Heart left ventricle (tissue), 16 donors: Measurements from ENCODE around the gene SGSM1. TPM values are rescaled to one million over a fixed set of nuclear protein-coding genes. Genes with fewer than 3 reads are reported as not detected.

ENCODE experiments used
- ATAC-seq, 4 donors: fragments of 200-7000 bp; cut with Tn5 transposase; one replicate each; pipeline ENCODE4 v1.9.1; 2020 to 2022; ENCODE audit warnings: moderate library complexity in 4 of 4, mild to moderate bottlenecking in 3 of 4, moderate number of reproducible peaks in 1 of 4
- DNase-seq, 5 donors: peaks; one replicate each; pipeline ENCODE4 v3.0.0-alpha.2; 2020
- H3K27ac ChIP-seq, 12 donors: fragments of 200-600 bp; sonication (generic) in 4 of 12; one replicate each; pipeline versions ENCODE4 v1.5.0 to v1.8.0; 2016 to 2022; ENCODE audit warnings: mild to moderate bottlenecking in 2 of 12
- H3K27me3 ChIP-seq, 9 donors: fragments of 200-600 bp; sonication (generic) in 2 of 9; one replicate each; pipeline versions ENCODE4 v1.5.1 to v1.8.0; 2016 to 2022; ENCODE audit warnings: mild to moderate bottlenecking in 3 of 9
- H3K36me3 ChIP-seq, 9 donors: fragments of 200-600 bp; sonication (generic) in 2 of 9; one replicate each; pipeline versions ENCODE4 v1.5.0 to v1.8.0; 2018 to 2022; ENCODE audit warnings: mild to moderate bottlenecking in 2 of 9
- H3K4me1 ChIP-seq, 12 donors: fragments of 200-600 bp; sonication (generic) in 4 of 12; one replicate each; pipeline versions ENCODE4 v1.5.0 to v1.8.0; 2016 to 2022; ENCODE audit warnings: mild to moderate bottlenecking in 3 of 12
- H3K4me3 ChIP-seq, 12 donors: fragments of 200-600 bp; sonication (generic) in 4 of 12; one replicate each; pipeline versions ENCODE4 v1.5.0 to v1.8.0; 2017 to 2022; ENCODE audit warnings: mild to moderate bottlenecking in 9 of 12, moderate library complexity in 4 of 12
- H3K9me3 ChIP-seq, 12 donors: fragments of 200-600 bp; sonication (generic) in 4 of 12; one replicate each; pipeline versions ENCODE4 v1.5.0 to v1.8.0; 2016 to 2022; ENCODE audit warnings: mild to moderate bottlenecking in 1 of 12
- POLR2A ChIP-seq, 2 donors: fragments of 450-650 bp; IDR thresholded peaks; one replicate each; pipeline ENCODE4 v1.6.1; 2017; ENCODE audit warnings: antibody characterized with exemption in 2 of 2, mild to moderate bottlenecking in 2 of 2, moderate library complexity in 2 of 2
- WGBS, 4 donors: extraction: QIAGEN DNeasy Blood & Tissue Kit in 2 of 4; methylation state at CpG; one replicate each; pipeline versions ENCODE4 v1.1.5 to v1.1.7; 2013 to 2018; 5-methylcytosine and 5-hydroxymethylcytosine counted together
- intact Hi-C, 10 donors: fragments of 100-400 bp; cut with DNase I; formaldehyde crosslinking; loops; one replicate each; pipeline versions ENCODE4 v1.11.1 to v1.14.2; 2022
- polyA plus RNA-seq, 2 donors: library from polyadenylated mRNA; stranded (reverse); fragments of 200-250 nt; gene quantifications; one replicate each; pipeline ENCODE4 v1.2.3, GENCODE V29; 2013
- total RNA-seq, 9 donors: library from RNA; depleted of rRNA in 2 of 9; stranded (reverse); fragments of >200 nt in 2 of 9; fragmentation: NEBNext Ultra II Directional in 3 of 9; extraction: Animal tissue kit (Norgen Biotek cat#: 25700) in 3 of 9; gene quantifications; one replicate each; pipeline versions ENCODE4 v1.1.0 to v1.2.4, GENCODE V29; 2016 to 2023
- TF ChIP-seq, protein P1 (sequence below), 12 donors: fragments of 200-600 bp; sonication (generic) in 4 of 12; IDR thresholded peaks; one replicate each; pipeline versions ENCODE4 v1.5.0 to v1.8.0; 2018 to 2022; ENCODE audit warnings: antibody characterized with exemption in 12 of 12, mild to moderate bottlenecking in 5 of 12
- donor health status: ischemic (EF 13 %, LVEDD 7.1; RV severe dilation, severe dysfunction).
- donor health status: healthy with polysubstance abuse.
- donor health status: DM: no; HTN: yes; CAD: no.
- donor health status: DM: no; HTN: no; CAD: no.
- donor health status: ischemic (EF 25% LVEDD 6.9; RV normal size, moderate dysfunction).
- donor health status: ischemic (EF 25% LVEDD 5.7; RV mildly dilated, moderate dysfunction).
- donor health status: healthy.
- donor health status: DM: yes; HTN: yes; CAD: no.
- donor health status: ischemic (EF 35%, LVEDD 5.7; RV mildly dilated, moderate dysfunction).
- donor health status: nonischemic (EF 11% LVEDD 7.7; RV severe dilation, severe dysfunction).
- donor health status: DM: yes; HTN: yes; CAD: no.
- donor health status: PGD.
- donor health status: ischemic (EF 29% LVEDD 5.4; RV normal size, mild dysfunction).
- donor health status: nonischemic (EF 23%, LVEDD 6.1; RV moderate dilation, normal function).

The SGSM1 gene
- total and polyA plus RNA-seq, 11 donors: 2.1 to 11.0 (median 6.6) TPM

- ATAC-seq (peak; percentile 84 to 96 (median 90)), DNase-seq (peak; percentile 62 to 83 (median 77))
- H3K27ac ChIP-seq: peak overlapping the region; percentile 23 to 83 (median 66)
- peaks cover 0 to 13% (median 0%) of the 10 kb centered on the region in 12 donors for H3K9me3 ChIP-seq
- H3K4me3 ChIP-seq: no peak overlapping the region
- H3K4me1 ChIP-seq: peaks cover 0 to 24% (median 11%) of the 10 kb centered on the region in 12 donors
- intact Hi-C loops: no loop called here
- H3K36me3 ChIP-seq: no peaks in the 10 kb centered on the region
- TF ChIP-seq POLR2A (IDR thresholded peaks at IDR 0.05): no peak
- TF ChIP-seq, protein P1, sequence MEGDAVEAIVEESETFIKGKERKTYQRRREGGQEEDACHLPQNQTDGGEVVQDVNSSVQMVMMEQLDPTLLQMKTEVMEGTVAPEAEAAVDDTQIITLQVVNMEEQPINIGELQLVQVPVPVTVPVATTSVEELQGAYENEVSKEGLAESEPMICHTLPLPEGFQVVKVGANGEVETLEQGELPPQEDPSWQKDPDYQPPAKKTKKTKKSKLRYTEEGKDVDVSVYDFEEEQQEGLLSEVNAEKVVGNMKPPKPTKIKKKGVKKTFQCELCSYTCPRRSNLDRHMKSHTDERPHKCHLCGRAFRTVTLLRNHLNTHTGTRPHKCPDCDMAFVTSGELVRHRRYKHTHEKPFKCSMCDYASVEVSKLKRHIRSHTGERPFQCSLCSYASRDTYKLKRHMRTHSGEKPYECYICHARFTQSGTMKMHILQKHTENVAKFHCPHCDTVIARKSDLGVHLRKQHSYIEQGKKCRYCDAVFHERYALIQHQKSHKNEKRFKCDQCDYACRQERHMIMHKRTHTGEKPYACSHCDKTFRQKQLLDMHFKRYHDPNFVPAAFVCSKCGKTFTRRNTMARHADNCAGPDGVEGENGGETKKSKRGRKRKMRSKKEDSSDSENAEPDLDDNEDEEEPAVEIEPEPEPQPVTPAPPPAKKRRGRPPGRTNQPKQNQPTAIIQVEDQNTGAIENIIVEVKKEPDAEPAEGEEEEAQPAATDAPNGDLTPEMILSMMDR (IDR thresholded peaks at IDR 0.05): no peak
- no peaks in the 10 kb centered on the region for H3K27me3 ChIP-seq
- 14 to 22% (median 15%) methylated on average over 8 to 10 of the region's 10 CpGs for WGBS, 4 donors
These were observed 14.0 kb downstream of the SGSM1 start for GRCh38 chr22:24819911-24820461.

GRCh38 chr22:24822471-24822870 lies 16.5 kb downstream of the SGSM1 start:
- ATAC-seq (no peak), DNase-seq (no peak)
- Histone ChIP-seq H3K4me3 (no peak overlapping the region), H3K9me3 (no peaks in the 10 kb centered on the region), H3K36me3 (no peaks in the 10 kb centered on the region), H3K27me3 (no peaks in the 10 kb centered on the region), H3K4me1 (peaks cover 0 to 27% (median 11%) of the 10 kb centered on the region in 12 donors), H3K27ac (no peak overlapping the region)
- intact Hi-C loops: no loop called here
- WGBS, 4 donors: 42 to 56% (median 48%) methylated on average over 2 of the region's 2 CpGs
- no peak for TF ChIP-seq POLR2A (IDR thresholded peaks at IDR 0.05)
- TF ChIP-seq, protein P1 (IDR thresholded peaks at IDR 0.05): no peak

DNA sequence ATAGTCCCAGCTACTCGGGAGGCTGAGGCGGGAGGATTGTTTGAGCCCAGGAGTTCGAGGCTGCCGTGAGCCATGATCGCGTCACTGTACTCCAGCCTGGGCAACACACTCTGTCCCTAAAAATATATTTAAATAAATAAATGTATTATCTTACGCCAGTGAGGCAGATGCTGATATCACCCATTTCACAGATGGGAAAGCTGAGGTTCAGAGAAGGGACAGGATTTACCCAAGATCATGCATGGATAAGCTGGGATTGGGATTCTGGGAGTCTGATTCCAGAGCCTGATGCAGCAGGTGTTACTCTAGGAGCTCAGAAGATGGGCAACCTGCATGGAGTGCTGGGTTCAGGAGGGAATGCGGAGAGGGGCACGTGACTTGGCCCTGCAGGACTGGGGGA lies 17.8 kb downstream of the SGSM1 start:
- ATAC-seq: no peak
- intact Hi-C loops: no loop called here
- Histone ChIP-seq H3K4me3 (no peak overlapping the region), H3K36me3 (no peaks in the 10 kb centered on the region), H3K27me3 (no peaks in the 10 kb centered on the region), H3K27ac (no peak overlapping the region), H3K9me3 (no peaks in the 10 kb centered on the region), H3K4me1 (peaks cover 0 to 27% (median 11%) of the 10 kb centered on the region in 12 donors)
- TF ChIP-seq POLR2A (IDR thresholded peaks at IDR 0.05): no peak
- TF ChIP-seq, protein P1 (IDR thresholded peaks at IDR 0.05): no peak
- WGBS, 4 donors: 80 to 95% (median 93%) methylated on average over 9 of the region's 9 CpGs
- no peak for DNase-seq

- Histone ChIP-seq H3K36me3 (no peaks in the 10 kb centered on the region), H3K9me3 (no peaks in the 10 kb centered on the region), H3K27me3 (no peaks in the 10 kb centered on the region), H3K27ac (no peak overlapping the region), H3K4me3 (no peak overlapping the region), H3K4me1 (peaks cover 0 to 27% (median 11%) of the 10 kb centered on the region in 12 donors)
- ATAC-seq: peak in 1 of 4 donors; percentile 35
- intact Hi-C loops: no loop called here
- DNase-seq: no peak
- 40 to 57% (median 52%) methylated on average over 3 of the region's 3 CpGs for WGBS, 4 donors
- TF ChIP-seq, protein P1 (IDR thresholded peaks at IDR 0.05): no peak
- no peak for TF ChIP-seq POLR2A (IDR thresholded peaks at IDR 0.05)
These were observed 18.2 kb downstream of the SGSM1 start for GRCh38 chr22:24824250-24824649.
